NCI-H2196 (cell line): ENCODE measurements around the gene KANSL1L.

ENCODE experiments used
- DNase-seq: peaks from one replicate; lab custom pipeline; 2025; ENCODE audit not compliant: unreplicated experiment; lab: John Stamatoyannopoulos, UW

The KANSL1L gene

GRCh38 chr2:210000464-210001324 is 170.5 kb downstream of the KANSL1L start:
- no peak for DNase-seq

DNA sequence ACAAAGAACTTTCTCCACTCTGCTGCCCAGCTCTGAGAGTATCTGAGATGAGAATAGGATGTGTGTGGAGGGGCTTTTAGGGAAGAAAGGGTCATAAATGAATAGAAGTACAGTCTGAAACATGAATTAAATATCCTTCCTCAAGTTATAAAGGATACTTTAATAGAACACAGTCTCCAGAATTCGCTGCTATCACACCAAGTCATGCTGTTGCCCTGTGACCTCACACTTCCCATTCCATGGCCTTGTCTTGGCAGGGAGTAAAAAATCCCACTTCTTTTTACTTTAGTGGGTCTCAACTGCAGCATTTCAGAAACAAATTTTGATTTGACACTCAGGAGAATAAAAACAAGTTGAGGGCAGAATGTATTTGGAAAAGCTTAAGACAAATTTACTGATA is 172.6 kb downstream of the KANSL1L start:
- no peak for DNase-seq

DNA sequence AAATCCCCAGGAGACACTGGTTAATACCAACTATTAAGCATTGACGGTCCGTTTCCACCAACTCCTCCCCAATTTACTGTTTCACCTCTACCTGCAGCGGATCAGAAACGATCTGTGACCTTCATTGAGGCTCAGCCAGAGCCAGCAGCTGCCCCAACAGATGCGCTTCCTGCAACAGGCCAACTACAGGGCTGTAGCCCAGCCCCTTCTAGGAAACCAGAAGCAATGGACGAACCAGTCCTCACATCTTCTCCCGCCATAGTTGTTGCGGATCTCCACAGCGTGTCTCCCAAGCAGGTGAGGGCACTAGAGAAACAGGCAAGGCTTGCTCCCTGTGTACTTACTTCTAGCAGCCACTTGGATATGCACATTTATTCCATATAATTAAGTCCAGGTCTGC is 177.2 kb downstream of the KANSL1L start:
- no peak for DNase-seq

DNA sequence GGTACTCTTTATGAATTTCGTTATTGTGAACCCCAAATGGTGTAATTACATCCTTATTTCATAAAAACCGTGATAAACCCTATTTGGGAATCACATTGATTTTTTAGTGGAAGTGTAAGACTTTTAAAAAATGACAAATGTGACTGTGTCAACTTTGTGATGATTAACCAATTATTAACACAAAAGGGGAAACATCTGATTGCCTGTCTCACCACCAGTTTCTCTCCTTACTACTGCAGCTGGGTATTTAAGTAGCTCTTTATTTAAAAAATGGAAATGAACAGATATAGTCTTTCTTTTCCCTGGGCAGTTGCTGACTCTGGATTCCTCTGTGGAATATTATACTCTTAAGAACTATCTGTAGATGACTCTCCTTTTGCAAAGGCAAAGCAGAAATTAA is 180.4 kb downstream of the KANSL1L start:
- DNase-seq = no peak

- no peak for DNase-seq
These were observed 183.2 kb downstream of the KANSL1L start for GRCh38 chr2:209988010-209988409.

DNA sequence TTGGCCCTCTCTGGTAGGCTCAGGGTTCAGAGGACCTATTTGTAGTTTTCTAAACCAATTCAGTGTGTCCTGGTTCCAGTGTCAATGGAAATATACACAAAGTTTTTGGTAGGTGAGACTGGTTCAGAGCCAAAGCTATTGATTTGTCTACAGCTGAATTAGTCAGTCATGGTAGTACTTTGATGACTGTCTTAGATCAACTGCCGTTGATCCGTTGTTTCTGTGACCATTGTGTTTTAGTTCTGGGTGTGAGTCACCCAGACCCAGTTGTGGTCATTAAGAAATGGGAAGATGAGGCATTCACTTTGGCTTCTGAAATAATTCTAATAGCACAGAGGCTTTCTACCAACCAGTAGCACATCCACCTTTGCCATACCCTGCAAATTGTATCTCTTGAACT is 184.8 kb downstream of the KANSL1L start:
- no peak for DNase-seq

DNA sequence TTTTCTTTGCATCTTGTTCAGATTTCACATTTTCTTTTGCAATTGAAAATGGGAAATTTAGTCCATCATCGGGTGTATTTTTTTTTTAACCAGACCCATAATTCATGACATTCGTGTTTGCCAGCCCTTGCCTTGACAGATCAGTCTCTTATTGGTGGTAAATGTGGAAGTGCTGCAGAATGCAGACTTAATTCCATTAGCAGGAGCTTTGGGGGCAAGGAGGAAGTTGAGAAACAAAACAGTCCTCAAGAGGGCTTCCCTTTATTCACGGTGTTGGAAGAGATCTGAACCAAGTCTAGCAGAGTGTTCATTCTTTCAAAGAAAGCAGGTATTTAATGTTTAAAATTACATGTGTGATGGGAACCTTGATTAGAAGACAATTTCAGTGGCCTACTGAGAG is 185.3 kb downstream of the KANSL1L start:
- no peak for DNase-seq

GRCh38 chr2:209984291-209984690 is 186.9 kb downstream of the KANSL1L start:
- DNase-seq = no peak

DNA sequence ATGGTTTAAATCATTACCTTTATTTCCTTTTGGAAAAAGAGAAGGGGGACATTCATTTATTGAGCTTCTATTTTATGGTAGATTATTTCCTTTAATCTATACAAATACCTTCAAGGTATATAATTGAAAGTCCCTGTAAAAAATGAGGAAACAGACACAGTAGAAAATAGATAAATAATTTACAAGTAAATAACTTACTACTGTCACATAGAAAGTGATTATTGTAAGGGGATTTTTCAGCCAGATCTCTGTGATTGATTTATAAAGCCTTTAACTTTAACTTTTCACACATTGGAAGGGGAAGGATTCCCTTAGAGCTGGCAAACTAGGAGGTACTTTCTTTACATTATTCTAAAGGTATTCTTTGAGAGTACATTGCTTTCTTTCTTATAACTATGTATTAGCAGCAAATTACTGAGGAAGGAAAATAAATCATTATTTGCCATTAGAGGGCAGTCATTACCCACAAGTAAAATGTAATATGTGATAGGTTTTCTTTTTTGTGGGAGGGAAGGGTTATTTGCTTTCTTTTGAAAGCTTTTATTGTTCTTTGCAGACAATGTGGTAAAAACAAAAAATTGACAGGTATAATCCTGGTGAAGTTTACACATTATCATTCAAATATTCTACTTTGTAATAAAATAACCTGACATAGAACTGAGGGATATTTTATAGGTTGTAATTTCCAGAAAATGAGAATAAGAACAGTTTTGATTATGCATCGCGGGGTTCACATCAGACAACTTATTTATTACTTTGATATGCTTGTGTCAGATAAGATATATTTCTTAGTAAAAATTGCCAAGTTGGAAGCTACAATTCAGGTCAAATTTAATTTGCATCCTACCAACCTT is 193.6 kb downstream of the KANSL1L start:
- peak; percentile 59 for DNase-seq

DNA sequence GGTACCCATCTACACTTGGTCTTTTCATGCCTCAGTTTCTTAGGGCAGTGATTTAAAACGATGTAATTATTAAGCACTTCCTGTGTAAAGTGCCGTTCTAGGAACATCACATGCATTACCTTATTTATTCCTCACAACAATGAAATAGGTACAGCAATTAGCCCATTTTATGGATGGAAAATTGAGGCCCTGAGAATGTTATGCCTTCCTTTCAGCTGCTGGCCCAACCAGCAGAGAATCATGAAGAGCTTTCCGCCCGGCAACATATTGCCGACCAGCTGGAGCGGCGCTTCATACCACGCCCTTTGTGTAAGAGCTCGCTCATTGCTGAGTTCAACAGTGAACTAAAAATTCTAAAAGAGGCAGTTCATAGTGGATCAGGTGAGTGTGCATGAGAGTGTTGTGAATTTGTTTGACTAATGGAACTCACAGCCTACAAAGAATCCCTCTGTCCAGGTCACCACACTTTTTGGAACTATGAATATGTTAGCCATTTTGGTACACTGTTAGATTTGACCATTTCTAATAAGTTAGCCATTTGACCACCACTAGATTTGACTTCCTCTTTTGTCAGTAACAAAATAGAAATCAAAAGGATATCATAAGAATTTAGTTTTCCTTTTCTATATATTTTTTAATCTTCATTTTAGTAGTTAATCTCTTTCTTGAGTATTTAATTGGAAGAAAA is 194.4 kb downstream of the KANSL1L start:
- no peak for DNase-seq

GRCh38 chr2:209974576-209974975 is 196.6 kb downstream of the KANSL1L start:
- no peak for DNase-seq

DNA sequence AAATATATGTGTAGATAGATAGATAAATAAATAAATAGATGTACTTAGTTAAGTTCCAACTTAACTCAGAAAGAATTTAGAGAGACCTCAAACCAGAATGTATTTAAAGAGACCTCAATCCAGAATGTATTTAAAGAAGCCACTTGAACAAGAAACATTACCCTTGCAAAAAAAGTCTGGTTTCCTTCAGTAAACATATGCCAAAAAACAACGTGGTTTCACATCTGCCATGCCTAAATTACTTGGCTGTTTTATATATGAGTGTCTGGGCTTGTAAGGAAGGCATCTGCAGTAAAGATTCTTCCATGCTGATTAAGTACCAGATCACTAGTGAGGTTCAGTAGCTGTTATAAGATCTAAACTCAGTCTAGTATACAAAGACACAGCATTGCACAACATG is 197.9 kb downstream of the KANSL1L start:
- no peak for DNase-seq
